Prostate gland (tissue), 2 donors: Measurements from ENCODE around the gene UBL7. TPM values are rescaled to one million over a fixed set of nuclear protein-coding genes. Genes with fewer than 3 reads are reported as not detected.

Experiments
- DNase-seq: peaks from one replicate; pipeline ENCODE4 v3.0.0-alpha.2; 2019; ENCODE audit warnings: low spot score
- H3K27ac ChIP-seq, 2 donors: fragments of 200-600 bp; sonication (generic); 2 replicates each; pipeline ENCODE4 v1.5.1; 2017 to 2019
- H3K27me3 ChIP-seq: fragments of 200-600 bp; sonication (generic); replicated peaks from 2 replicates; pipeline ENCODE4 v1.5.1; 2019; ENCODE audit not compliant: insufficient read depth
- H3K36me3 ChIP-seq, 2 donors: fragments of 200-600 bp; sonication (generic); 1 replicate in 1 of 2; 2 replicates in 1 of 2; pipeline versions ENCODE4 v1.5.1 to v1.8.1; 2017 to 2019
- H3K4me1 ChIP-seq: fragments of 200-600 bp; sonication (generic); replicated peaks from 2 replicates; pipeline ENCODE4 v1.5.1; 2019
- H3K4me3 ChIP-seq, 2 donors: fragments of 200-600 bp; sonication (generic); 2 replicates each; pipeline ENCODE4 v1.5.1; 2017 to 2019
- H3K9me3 ChIP-seq: fragments of 200-600 bp; sonication (generic); 2 replicates; pipeline ENCODE4 v1.5.1; 2017
- POLR2A ChIP-seq: fragments of 450-650 bp; IDR thresholded peaks from one replicate; pipeline ENCODE4 v1.6.1; 2016; ENCODE audit warnings: antibody characterized with exemption, mild to moderate bottlenecking
- POLR2AphosphoS5 ChIP-seq: sonication (generic); formaldehyde crosslinking; IDR thresholded peaks from one replicate; pipeline ENCODE4 v1.6.1; 2017; ENCODE audit warnings: antibody characterized with exemption
- WGBS: methylation state at CpG from one replicate; pipeline ENCODE4 v1.1.5; 2018; 5-methylcytosine and 5-hydroxymethylcytosine counted together
- intact Hi-C: fragments of 100-400 bp; cut with DNase I; formaldehyde crosslinking; loops from one replicate; pipeline ENCODE4 v1.14.2; 2022
- microRNA-seq: library from miRNA; unstranded; fragments of <30 nt; microRNA quantifications from one replicate; pipeline ENCODE4, GENCODE V29; 2016
- small RNA-seq, 2 donors: library from RNA; depleted of rRNA; stranded (forward); fragments of <200 nt; gene quantifications; one replicate each; pipeline ENCODE3, GENCODE V24; 2016
- total RNA-seq, 2 donors: library from RNA; depleted of rRNA; stranded (reverse); fragments of >200 nt; gene quantifications; one replicate each; pipeline ENCODE4 v1.1.0, GENCODE V29; 2016
- TF ChIP-seq, protein P1 (sequence below), 4 experiments: fragments of 200-600 bp in 2 of 4; fragments of 450-650 bp in 2 of 4; sonication (generic) in 2 of 4; IDR thresholded peaks; 1 replicate in 3 of 4; 2 replicates in 1 of 4; pipeline ENCODE4 v1.5.1; 2016 to 2019; ENCODE audit warnings: antibody characterized with exemption in 4 of 4, mild to moderate bottlenecking in 2 of 4, moderate library complexity in 2 of 4

Gene UBL7
- total RNA-seq, 2 donors from 2014 or later, result 83.1 to 85.2 TPM

DNA sequence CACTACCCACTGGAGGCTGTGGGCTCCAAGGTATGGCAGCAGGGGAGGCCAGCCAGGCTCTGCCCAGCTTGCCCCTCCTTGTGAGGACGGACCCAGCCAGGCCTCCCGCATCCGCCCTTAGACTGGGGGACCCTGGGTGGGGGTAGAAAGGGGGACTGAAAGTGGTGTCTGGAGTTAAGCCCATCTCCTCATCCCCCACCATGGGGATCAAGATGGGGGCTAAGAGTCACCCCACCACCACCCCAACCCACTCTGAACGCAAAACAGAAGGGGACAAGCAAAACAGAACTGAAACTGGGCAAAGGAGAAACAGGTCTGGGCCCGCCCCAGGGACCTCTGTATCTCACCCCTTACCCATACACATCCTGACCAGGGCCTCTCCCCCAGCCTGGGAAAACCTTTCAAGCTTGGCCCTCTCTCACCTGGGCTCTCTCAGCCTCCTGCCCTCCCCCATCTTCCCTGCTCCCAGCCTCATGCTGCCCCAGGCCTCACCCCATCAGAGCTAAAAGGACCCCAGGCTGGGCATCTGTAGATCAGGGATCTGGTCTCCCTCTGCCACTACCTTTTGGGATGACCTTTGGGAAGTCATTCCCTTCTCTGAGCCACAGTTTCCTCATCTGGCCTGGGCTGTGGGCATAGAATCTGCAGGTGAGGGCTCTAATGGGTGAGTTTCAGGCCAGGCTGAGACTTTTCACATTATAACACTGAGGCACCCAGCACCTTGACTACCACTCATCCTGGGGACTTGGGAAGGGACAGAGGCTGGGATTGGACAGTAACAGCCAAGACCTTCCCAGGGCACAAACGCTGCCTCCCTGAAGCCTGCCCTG is 63.5 kb downstream of the UBL7 start:
- H3K36me3 ChIP-seq, result no peaks in the 10 kb centered on the region
- H3K27ac ChIP-seq, result no peak overlapping the region
- H3K4me3 ChIP-seq, result no peak overlapping the region
- TF ChIP-seq POLR2AphosphoS5 (no peak), POLR2A (no peak)
- TF ChIP-seq, protein P1, sequence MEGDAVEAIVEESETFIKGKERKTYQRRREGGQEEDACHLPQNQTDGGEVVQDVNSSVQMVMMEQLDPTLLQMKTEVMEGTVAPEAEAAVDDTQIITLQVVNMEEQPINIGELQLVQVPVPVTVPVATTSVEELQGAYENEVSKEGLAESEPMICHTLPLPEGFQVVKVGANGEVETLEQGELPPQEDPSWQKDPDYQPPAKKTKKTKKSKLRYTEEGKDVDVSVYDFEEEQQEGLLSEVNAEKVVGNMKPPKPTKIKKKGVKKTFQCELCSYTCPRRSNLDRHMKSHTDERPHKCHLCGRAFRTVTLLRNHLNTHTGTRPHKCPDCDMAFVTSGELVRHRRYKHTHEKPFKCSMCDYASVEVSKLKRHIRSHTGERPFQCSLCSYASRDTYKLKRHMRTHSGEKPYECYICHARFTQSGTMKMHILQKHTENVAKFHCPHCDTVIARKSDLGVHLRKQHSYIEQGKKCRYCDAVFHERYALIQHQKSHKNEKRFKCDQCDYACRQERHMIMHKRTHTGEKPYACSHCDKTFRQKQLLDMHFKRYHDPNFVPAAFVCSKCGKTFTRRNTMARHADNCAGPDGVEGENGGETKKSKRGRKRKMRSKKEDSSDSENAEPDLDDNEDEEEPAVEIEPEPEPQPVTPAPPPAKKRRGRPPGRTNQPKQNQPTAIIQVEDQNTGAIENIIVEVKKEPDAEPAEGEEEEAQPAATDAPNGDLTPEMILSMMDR (IDR thresholded peaks at IDR 0.05), result no peak
- no peak for DNase-seq
- H3K9me3 ChIP-seq, result no peaks in the 10 kb centered on the region
- intact Hi-C loops, result no loop called here
- 94% methylated on average over 6 of the region's 6 CpGs for WGBS
- no peaks in the 10 kb centered on the region for H3K27me3 ChIP-seq
- H3K4me1 ChIP-seq, result no peaks in the 10 kb centered on the region

DNA sequence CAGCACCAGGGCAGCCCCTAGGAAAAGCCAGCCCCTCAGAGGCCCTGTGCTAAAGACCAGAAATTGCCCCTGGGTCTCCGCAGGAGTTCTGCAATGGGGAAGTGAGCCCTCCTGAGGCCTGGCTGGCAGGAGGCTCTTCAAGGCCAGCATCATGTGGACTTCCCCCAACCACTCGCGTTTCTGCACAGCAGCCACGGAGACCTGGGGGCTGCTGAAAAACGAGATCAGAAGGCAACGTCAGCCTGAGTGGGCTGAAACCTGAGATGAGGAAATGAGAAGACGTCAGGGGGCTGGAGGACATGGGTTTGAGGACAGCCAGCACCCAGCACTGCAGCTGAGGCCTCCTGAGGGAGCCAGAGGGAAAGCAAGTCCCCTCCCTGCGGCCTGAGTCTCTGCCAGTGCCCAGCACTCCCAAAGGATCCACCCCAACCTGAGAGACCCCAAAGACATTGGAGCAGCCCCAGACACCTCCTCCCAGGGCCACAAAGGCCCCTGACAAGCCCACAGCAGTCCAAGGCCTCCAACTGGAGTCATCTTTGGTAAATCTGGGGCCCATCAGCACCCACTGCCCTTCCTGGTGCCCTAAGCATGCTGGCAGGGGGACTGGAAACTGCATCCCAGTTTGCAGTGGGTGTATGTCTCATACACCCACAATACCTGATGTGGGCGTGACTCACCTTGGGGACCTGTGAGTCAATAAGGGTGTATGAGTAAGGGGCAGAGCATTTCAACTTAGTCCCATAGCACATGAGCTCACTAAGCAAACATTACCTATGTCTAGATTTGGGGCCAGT is 64.3 kb downstream of the UBL7 start:
- Histone ChIP-seq H3K27me3 (no peaks in the 10 kb centered on the region), H3K36me3 (no peaks in the 10 kb centered on the region), H3K9me3 (no peaks in the 10 kb centered on the region), H3K4me1 (no peaks in the 10 kb centered on the region), H3K4me3 (no peak overlapping the region), H3K27ac (no peak overlapping the region)
- WGBS, result 59% methylated on average over 9 of the region's 9 CpGs
- TF ChIP-seq POLR2AphosphoS5, result no peak
- TF ChIP-seq, protein P1 (IDR thresholded peaks at IDR 0.05), result no peak
- no peak for TF ChIP-seq POLR2A
- intact Hi-C loops, result no loop called here
- no peak for DNase-seq

GRCh38 chr15:74396146-74396438 is 64.9 kb downstream of the UBL7 start:
- Histone ChIP-seq H3K36me3 (no peaks in the 10 kb centered on the region), H3K4me3 (no peak overlapping the region), H3K27ac (no peak overlapping the region), H3K4me1 (no peaks in the 10 kb centered on the region), H3K9me3 (no peaks in the 10 kb centered on the region), H3K27me3 (no peaks in the 10 kb centered on the region)
- no peak for DNase-seq
- TF ChIP-seq, protein P1 (IDR thresholded peaks at IDR 0.05), result no peak
- TF ChIP-seq POLR2A (no peak), POLR2AphosphoS5 (no peak)
- intact Hi-C loops, result no loop called here
- 69% methylated on average over 10 of the region's 10 CpGs for WGBS

Small RNAs within 50 kb of the gene (microRNA-seq; reads per million reads assigned to microRNA genes)
- gene MIR6881, result not detected

Small RNAs within 50 kb of the gene (small RNA-seq; reads per million reads assigned to genes)
- gene MIR6881 (0 reads per million in 2 donors), gene RF00591 (0 reads per million in 2 donors)

Other genes with a start within 250 kb of the UBL7 start
- 1 to 10 TPM in 1 of 2 donors, not detected in 1; 1.5 TPM for gene CCDC33, start 224.8 kb downstream of the UBL7 start, total RNA-seq
- gene CYP11A1, start 93.5 kb downstream of the UBL7 start, total RNA-seq, result 10 to 100 TPM in 1 of 2 donors, under 1 TPM in 1; 0.87 to 45.9 TPM
- gene SEMA7A, start 27.2 kb downstream of the UBL7 start, total RNA-seq, result 100 to 1,000 TPM in 1 of 2 donors, 1 to 10 TPM in 1; 1.3 to 171 TPM
- 10 to 100 TPM in 1 of 2 donors, 1 to 10 TPM in 1; 5.1 to 36.7 TPM for gene ARID3B, start 80.1 kb upstream of the UBL7 start, total RNA-seq
- gene CLK3, start 154.7 kb upstream of the UBL7 start, total RNA-seq, result 100 to 1,000 TPM; 140 to 180 TPM
- 10 to 100 TPM; 20.6 to 36.8 TPM for gene EDC3, start 234.9 kb upstream of the UBL7 start, total RNA-seq